Measurements from ENCODE around the gene PER3.

PER3 gene

DNA sequence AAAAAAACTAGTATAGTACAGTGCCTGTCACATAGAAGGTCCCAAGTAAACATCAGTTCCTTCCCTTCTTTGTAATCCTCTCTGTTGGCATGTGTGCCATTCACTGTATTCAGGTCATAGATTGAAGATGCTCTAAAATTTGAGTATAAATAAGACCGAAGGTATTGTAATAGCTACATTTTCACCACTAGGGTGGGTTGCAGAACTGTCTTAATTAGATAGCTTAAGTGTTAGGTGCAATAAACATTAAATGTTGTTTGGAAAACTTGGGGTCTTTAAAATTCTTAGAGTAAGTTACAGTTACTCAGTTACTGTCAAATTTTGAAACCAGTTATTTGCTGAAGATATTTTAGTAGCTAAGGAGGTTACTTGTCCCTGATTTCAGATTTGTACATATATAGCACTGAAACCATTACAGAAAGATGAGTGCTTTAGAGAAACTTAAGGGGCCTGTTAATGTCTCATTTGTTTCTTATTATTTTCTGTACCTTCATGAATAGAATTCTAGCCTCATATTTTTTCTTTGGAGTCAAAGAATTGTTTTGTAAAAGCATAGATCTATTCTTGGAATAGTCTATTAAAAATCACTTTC is 24.3 kb downstream of the PER3 start:
- no peaks in the 10 kb centered on the region for H3K4me1 ChIP-seq (ENCODE audit: control insufficient read depth, insufficient read depth, low read length)
- H3K4me3 ChIP-seq (ENCODE audit: low read depth, low read length) = no peak overlapping the region
- peaks cover 0 to 12% of the 10 kb centered on the region in 2 experiments; a peak in 1 of 3 replicates for H3K36me3 ChIP-seq (ENCODE audit: control insufficient read depth in 2 of 2, insufficient read depth in 1 of 2, low read length in 2 of 2)
- ChIA-PET CTCF (interaction anchor here (0.6 to 2.0 kb wide), 19 partner anchors 9 to 1594 kb away, joined by 3 to 14 read pairs (median 4); no protein-coding TSS in a partner anchor), POLR2A (no interaction called here)
- H3K27ac ChIP-seq (ENCODE audit: extremely low read depth, low read depth, low read length) = no peak overlapping the region
- no peaks in the 10 kb centered on the region for H3K9me3 ChIP-seq (ENCODE audit: control insufficient read depth, insufficient read depth, low read depth, low read length)
- no peak for TF ChIP-seq PRDM10 (tag by site-specific recombination; IDR thresholded peaks at IDR 0.05)
- TF ChIP-seq, protein P1, sequence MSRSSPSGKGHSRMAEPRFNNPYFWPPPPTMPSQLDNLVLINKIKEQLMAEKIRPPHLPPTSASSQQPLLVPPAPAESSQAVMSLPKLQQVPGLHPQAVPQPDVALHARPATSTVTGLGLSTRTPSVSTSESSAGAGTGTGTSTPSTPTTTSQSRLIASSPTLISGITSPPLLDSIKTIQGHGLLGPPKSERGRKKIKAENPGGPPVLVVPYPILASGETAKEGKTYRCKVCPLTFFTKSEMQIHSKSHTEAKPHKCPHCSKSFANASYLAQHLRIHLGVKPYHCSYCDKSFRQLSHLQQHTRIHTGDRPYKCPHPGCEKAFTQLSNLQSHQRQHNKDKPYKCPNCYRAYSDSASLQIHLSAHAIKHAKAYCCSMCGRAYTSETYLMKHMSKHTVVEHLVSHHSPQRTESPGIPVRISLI (tag by site-specific recombination; IDR thresholded peaks at IDR 0.05) = 0 out of 2 replicates have a peak, but pooled peaks have one; percentile 43
- peak; percentile 58 for TF ChIP-seq ZNF654 (tag by site-specific recombination; IDR thresholded peaks at IDR 0.05; ENCODE audit: low read depth)
- TF ChIP-seq CTCF (tag by site-specific recombination; IDR thresholded peaks at IDR 0.05) = 0 out of 2 replicates have a peak, but pooled peaks have one; percentile 18

DNA sequence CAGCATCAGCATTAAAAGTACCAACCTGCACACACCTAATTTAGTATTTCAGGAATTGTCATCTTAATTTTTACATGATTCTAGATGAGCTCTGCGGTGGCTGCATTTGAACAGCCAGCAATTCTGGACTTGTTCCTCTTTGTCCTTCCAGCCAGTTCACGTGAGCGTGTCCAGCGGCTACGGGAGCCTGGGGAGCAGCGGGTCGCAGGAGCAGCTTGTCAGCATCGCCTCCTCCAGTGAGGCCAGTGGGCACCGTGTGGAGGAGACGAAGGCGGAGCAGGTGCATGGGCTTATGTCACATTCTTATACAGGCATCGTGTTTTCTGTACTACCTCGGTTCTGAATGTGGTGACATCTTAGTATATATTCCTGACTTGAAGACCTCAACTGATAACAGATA is 25.7 kb downstream of the PER3 start:
- ChIA-PET POLR2A (no interaction called here), CTCF (interaction anchor here (0.6 to 0.7 kb wide), 3 partner anchors 93 to 1559 kb away, joined by 3 to 5 read pairs (median 4); no protein-coding TSS in a partner anchor)
- Histone ChIP-seq H3K4me1 (ENCODE audit: control insufficient read depth, insufficient read depth, low read length) (no peaks in the 10 kb centered on the region), H3K9me3 (ENCODE audit: control insufficient read depth, insufficient read depth, low read depth, low read length) (no peaks in the 10 kb centered on the region; the same call in 1 of the 2 replicates), H3K36me3 (ENCODE audit: control insufficient read depth in 2 of 2, insufficient read depth in 1 of 2, low read length in 2 of 2) (peaks cover 0 to 12% of the 10 kb centered on the region in 2 experiments; a peak in 1 of 3 replicates), H3K27ac (ENCODE audit: extremely low read depth, low read depth, low read length) (no peak overlapping the region), H3K4me3 (ENCODE audit: low read depth, low read length) (no peak overlapping the region)
- TF ChIP-seq, protein P2, sequence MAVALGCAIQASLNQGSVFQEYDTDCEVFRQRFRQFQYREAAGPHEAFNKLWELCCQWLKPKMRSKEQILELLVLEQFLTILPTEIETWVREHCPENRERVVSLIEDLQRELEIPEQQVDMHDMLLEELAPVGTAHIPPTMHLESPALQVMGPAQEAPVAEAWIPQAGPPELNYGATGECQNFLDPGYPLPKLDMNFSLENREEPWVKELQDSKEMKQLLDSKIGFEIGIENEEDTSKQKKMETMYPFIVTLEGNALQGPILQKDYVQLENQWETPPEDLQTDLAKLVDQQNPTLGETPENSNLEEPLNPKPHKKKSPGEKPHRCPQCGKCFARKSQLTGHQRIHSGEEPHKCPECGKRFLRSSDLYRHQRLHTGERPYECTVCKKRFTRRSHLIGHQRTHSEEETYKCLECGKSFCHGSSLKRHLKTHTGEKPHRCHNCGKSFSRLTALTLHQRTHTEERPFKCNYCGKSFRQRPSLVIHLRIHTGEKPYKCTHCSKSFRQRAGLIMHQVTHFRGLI (tag by site-specific recombination; IDR thresholded peaks at IDR 0.05) = no peak

DNA sequence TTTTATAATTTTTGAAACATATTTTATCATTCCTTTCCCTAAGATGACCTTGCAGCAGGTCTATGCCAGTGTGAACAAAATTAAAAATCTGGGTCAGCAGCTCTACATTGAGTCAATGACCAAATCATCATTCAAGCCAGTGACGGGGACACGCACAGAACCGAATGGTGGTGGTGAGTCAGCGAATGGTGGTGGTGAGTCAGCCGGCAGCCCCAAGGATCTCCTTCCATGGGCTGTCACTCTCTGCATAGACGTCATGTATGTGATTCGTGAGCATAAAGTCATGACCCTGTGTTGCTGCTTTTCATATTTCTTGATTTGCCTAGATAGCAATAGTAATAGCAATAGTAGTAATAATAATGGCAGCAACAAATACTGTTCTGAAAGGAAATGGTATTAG is 26.3 kb downstream of the PER3 start:
- H3K4me3 ChIP-seq (ENCODE audit: low read depth, low read length) = no peak overlapping the region
- CTCF ChIA-PET = interaction anchor here (0.6 to 0.7 kb wide), 5 partner anchors 92 to 1559 kb away, joined by 3 to 5 read pairs (median 4); no protein-coding TSS in a partner anchor
- POLR2A ChIA-PET = no interaction called here
- H3K36me3 ChIP-seq (ENCODE audit: control insufficient read depth in 2 of 2, insufficient read depth in 1 of 2, low read length in 2 of 2) = peaks cover 0 to 12% of the 10 kb centered on the region in 2 experiments; a peak in 1 of 3 replicates
- H3K27ac ChIP-seq (ENCODE audit: extremely low read depth, low read depth, low read length) = no peak overlapping the region
- no peaks in the 10 kb centered on the region for H3K4me1 ChIP-seq (ENCODE audit: control insufficient read depth, insufficient read depth, low read length)
- TF ChIP-seq ZBTB21 (tag by site-specific recombination; IDR thresholded peaks at IDR 0.05) = no peak
- TF ChIP-seq ZNF610 (tag by site-specific recombination; IDR thresholded peaks at IDR 0.05; ENCODE audit: borderline replicate concordance) = no peak
- no peak for TF ChIP-seq ZNF600 (tag by site-specific recombination; IDR thresholded peaks at IDR 0.05)
- no peak for TF ChIP-seq ZNF623 (tag by site-specific recombination; IDR thresholded peaks at IDR 0.05)
- TF ChIP-seq ZNF629 (tag by site-specific recombination; IDR thresholded peaks at IDR 0.05) = peak; percentile 50
- H3K9me3 ChIP-seq (ENCODE audit: control insufficient read depth, insufficient read depth, low read depth, low read length) = no peaks in the 10 kb centered on the region; the same call in 1 of the 2 replicates

Data from HEK293 (cell line).